Panc1 (cell line): ENCODE measurements around the gene CEP128.

Experiments used
- CTCF ChIP-seq: fragments of 450-650 bp; IDR thresholded peaks from 2 replicates; pipeline ENCODE4 v1.5.1; 2017; ENCODE audit warnings: mild to moderate bottlenecking
- POLR2AphosphoS5 ChIP-seq: IDR thresholded peaks from 2 replicates; pipeline ENCODE4 v1.6.1; 2012; ENCODE audit warnings: mild to moderate bottlenecking, low read depth, low read length, moderate library complexity
- REST ChIP-seq, 2 experiments: IDR thresholded peaks; 2 replicates each; pipeline ENCODE4 v1.6.1; 2011 to 2012; ENCODE audit warnings: low read depth in 2 of 2, control low read depth in 1 of 2, low read length in 1 of 2, mild to moderate bottlenecking in 1 of 2, moderate library complexity in 1 of 2; ENCODE audit not compliant: insufficient read depth in 1 of 2

GRCh38 chr14:80570930-80571298, 370.6 kb downstream of the CEP128 start:
- TF ChIP-seq CTCF (no peak), REST (IDR thresholded peaks at IDR 0.05; ENCODE audit: insufficient read depth in 1 of 2, low read depth in 2 of 2, low read length in 1 of 2) (no peak), POLR2AphosphoS5 (no peak)
